NCI-H748 treated with DMSO at 0.1 percent for 48 hours (cell line): Measurements from ENCODE around the gene MYL12A.
A peak's percentile ranks its signal among the peaks of the same experiment; 100 is the strongest.
"Not testable (repeated sequence)": the region's sequence is repeated elsewhere in the genome, so short reads cannot be mapped to it uniquely, and the experiment has no call there.

ENCODE experiments used
- DNase-seq: peaks from one replicate; lab custom pipeline; 2025; lab: John Stamatoyannopoulos, UW

Gene MYL12A

DNA sequence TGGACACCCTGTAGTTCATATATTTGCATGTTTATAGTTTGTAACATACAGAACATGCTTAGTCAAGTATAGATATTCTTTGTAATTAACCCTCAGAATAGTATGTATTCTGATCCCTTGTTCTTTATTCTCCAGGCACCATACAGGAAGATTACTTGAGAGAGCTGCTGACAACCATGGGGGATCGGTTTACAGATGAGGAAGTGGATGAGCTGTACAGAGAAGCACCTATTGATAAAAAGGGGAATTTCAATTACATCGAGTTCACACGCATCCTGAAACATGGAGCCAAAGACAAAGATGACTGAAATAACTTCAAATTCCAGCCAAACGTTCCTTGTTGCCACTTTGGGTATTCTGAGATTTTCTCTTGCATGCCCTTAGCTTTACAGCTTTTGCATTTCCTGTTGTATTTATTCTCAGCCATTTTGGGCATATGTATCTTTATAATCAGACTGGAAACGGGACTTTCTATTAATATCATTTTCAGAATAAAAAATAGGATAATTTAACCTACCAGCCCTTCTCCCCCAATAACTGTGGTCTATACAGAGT, 8.1 kb downstream of the MYL12A start:
- no peak for DNase-seq

- no peak for DNase-seq
Measured at GRCh38 chr18:3256693-3257626, 9.4 kb downstream of the MYL12A start.

GRCh38 chr18:3257627-3258120, 10.1 kb downstream of the MYL12A start:
- no peak for DNase-seq

GRCh38 chr18:3260995-3261372, 13.4 kb downstream of the MYL12A start:
- no peak for DNase-seq

DNA sequence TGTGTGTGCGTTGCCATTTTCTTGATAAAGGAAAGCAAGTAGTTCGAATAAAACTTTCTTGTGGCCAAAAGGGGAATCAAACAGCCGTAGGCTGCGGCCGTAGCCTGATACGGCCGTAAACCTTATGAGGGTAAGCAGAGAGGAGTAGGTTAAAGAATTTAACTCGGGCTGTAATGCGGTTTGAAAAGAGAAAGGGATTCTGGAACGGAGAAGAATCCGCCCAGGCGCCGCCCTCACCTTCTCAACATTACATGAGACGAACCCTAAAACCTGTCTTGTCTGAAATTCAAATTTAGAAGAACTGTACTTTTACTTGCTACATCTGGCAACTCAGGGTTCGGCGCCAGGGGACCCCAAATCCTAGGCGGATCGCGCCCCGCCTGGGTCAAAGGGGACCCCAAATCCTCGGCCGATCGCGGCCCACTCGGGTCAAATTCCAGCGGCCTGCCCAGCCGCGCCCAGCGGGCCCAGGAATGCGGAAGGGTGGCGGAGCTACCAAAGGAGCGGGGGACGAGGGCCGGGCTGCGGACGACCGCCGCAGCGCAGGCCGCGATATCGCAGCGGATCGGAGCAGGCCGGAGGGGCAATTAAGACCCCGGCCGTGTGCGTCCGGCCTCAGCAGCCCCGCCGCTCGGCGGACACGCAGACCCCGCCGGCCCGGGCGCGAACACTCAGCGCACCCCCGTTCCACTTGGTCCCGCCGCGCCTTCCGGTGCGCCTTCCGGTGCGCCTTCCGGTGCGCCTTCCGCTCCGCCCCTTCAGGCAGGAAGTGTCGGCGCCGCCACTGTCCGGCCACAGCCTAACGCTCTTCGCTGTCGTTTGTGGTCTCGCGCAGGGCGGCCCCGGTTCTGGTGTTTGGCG, 14.0 kb downstream of the MYL12A start, which contains the start of gene MYL12B:
TSS of gene MYL12B (plus strand) at position 761 of the 861 bp plus-strand sequence. CDS start 10,766 bp downstream, outside the sequence.
- DNase-seq = peak; percentile 28

- DNase-seq = no peak
Measured at GRCh38 chr18:3262234-3263131, 14.9 kb downstream of the MYL12A start.

DNA sequence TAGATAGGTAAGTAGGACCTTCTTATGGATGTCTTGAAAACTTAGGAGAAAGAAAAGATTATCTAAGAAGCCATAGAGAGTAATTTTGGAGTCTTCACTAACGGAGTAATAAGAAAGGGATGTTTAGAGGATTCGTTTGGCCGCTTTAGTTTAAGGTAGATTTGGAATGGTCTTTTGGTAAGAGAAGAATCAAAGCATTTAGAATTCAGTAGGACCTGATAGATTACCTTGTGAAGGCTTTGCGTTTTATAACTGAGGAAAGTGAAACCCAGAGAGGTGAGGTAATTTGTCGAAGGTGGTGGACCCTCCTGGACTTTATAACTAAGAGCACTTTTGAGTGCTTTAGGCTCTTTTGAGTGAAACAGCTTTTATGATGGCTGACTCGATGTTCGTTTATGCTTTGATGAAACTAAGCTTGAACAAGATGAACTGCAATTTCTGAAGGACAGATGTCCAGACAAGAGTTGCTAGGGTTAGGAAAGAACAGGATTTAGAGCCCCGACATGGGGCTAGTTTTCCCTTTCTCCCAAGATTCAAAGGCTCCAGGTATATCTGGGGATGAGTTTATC, 15.6 kb downstream of the MYL12A start:
- DNase-seq = no peak

- DNase-seq = no peak
Measured at GRCh38 chr18:3264362-3264761, 16.8 kb downstream of the MYL12A start.

DNA sequence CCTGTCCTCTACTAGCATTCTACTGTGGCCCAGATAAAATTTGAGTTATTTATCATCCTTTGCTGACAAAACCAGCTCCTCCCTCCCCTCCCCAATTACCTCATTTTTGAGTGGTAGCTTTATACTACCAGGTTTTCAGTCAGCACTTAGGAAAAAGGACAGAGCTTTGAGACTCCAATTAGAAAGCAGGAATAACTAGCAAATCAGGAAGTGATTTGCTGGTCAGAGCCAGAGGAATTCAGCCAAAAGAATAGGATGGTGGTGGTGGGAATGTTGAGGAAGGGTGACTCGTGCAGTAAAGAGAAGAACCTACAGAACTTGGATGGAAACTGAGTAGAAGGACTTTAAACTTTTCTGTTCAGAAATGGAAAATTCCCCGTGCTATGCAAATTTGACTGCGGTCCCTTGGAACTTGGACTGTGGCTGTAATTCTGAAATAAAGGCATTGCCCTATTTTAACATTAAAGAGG, 18.0 kb downstream of the MYL12A start:
- DNase-seq = no peak

DNA sequence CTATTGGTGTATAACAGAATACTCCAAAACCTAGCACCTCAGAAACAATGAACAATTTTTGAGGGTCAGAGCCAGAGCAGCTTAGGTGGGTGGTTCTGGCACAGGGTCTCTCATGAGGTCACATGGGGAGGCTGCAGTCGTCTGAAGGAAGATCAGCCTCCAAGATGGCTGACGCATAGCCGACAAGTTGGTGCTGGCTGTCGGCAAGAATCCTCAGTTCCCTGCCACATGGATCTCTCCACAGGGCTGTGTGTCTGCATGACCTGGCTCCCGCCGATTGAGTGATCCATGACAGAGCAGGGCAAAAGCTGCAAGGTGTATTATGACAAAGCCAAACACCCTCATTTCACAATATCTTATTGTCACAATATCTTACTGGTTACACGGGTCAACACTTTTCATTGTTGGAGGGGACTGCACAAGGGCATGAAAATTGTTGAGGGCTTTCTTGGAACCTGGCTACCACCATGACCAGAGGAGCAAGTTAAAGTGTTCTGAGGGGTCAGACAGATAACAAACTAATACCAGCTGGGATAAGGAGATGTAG, 18.5 kb downstream of the MYL12A start:
- DNase-seq = no peak

DNA sequence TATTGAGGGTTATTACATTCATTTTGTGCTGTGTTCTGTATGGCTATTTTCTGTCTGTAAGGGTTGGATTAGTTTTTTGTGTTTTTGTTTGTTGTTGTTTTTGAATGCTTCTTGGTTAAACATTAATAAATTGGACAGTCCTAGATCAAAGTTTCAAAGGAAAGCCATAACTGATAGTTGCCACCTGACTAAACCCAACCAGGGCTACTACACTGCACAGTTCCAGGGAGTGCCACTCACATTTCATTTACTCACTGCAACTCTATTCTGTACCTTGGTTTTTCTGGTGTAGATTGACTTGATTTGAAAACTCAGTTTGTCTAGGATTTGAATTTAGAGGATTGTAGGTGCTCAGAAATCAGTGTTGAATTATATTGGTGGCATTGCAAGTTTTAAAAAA, 20.7 kb downstream of the MYL12A start:
- no peak for DNase-seq

GRCh38 chr18:3269241-3269913, 21.8 kb downstream of the MYL12A start:
- DNase-seq = no peak

- DNase-seq = no peak
Measured at GRCh38 chr18:3269914-3270299, 22.3 kb downstream of the MYL12A start.

- DNase-seq = no peak
Measured at GRCh38 chr18:3273042-3273441, 25.4 kb downstream of the MYL12A start.

DNA sequence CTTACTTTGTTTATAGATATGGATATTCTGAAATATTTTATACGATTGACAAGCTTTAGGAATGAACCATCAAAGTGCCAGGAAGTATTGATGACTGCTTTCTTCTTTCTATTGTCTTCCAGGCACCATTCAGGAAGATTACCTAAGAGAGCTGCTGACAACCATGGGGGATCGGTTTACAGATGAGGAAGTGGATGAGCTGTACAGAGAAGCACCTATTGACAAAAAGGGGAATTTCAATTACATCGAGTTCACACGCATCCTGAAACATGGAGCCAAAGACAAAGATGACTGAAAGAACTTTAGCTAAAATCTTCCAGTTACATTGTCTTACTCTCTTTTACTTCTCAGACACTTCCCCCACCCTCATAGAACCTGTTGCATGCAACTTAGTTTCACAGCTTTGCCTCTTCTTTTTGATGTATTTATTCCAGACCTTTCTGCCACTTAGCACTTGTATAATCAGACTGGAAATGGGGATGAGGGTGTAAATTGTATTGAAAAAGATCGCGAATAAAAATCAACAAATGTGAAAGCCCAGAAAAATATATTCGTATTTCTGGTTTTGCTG, 30.1 kb downstream of the MYL12A start:
- DNase-seq = not testable (repeated sequence)

- no peak for DNase-seq
Measured at GRCh38 chr18:3279201-3280185, 31.9 kb downstream of the MYL12A start.

GRCh38 chr18:3281456-3282400, 34.1 kb downstream of the MYL12A start:
- DNase-seq = peak; percentile 67
